Measurements from ENCODE around the gene ANKS1B. TPM values are rescaled to one million over a fixed set of nuclear protein-coding genes. Genes with fewer than 3 reads are reported as not detected.

Gene ANKS1B
- total RNA-seq, 2 donors from 2014 or later, result 45.5 to 65.9 TPM

DNA sequence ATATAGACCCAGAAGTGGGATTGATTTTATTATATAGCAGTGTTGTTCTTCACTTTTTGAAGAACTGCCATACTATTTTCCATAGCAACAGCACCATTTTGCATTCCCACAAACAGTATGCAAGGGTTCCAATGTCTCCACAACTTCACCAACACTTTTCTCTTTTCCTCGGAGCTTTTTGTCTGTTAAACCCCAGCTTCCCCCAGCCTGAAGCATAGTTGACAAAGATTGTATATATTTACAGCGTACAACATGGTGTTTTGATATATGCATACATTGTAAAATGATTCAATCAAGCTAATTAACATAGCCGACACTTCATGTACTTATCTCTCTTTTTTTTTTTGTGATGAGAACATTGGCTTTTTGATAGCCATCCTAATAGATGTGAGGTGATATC is 982.6 kb downstream of the ANKS1B start:
- Histone ChIP-seq H3K4me3 (no peak overlapping the region), H3K9me3 (no peaks in the 10 kb centered on the region), H3K36me3 (no peaks in the 10 kb centered on the region), H3K4me1 (ENCODE audit: control insufficient read depth in 1 of 2, low read depth in 2 of 2) (no peaks in the 10 kb centered on the region), H3K27me3 (replicated peaks; ENCODE audit: insufficient read depth) (no peaks in the 10 kb centered on the region), H3K27ac (no peak overlapping the region)
- no peak for ATAC-seq (ENCODE audit: insufficient number of reproducible peaks, low FRiP score, low read depth)
- no peak for DNase-seq (ENCODE audit: low spot score)
- TF ChIP-seq, protein P1, sequence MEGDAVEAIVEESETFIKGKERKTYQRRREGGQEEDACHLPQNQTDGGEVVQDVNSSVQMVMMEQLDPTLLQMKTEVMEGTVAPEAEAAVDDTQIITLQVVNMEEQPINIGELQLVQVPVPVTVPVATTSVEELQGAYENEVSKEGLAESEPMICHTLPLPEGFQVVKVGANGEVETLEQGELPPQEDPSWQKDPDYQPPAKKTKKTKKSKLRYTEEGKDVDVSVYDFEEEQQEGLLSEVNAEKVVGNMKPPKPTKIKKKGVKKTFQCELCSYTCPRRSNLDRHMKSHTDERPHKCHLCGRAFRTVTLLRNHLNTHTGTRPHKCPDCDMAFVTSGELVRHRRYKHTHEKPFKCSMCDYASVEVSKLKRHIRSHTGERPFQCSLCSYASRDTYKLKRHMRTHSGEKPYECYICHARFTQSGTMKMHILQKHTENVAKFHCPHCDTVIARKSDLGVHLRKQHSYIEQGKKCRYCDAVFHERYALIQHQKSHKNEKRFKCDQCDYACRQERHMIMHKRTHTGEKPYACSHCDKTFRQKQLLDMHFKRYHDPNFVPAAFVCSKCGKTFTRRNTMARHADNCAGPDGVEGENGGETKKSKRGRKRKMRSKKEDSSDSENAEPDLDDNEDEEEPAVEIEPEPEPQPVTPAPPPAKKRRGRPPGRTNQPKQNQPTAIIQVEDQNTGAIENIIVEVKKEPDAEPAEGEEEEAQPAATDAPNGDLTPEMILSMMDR (IDR thresholded peaks at IDR 0.05), result no peak

DNA sequence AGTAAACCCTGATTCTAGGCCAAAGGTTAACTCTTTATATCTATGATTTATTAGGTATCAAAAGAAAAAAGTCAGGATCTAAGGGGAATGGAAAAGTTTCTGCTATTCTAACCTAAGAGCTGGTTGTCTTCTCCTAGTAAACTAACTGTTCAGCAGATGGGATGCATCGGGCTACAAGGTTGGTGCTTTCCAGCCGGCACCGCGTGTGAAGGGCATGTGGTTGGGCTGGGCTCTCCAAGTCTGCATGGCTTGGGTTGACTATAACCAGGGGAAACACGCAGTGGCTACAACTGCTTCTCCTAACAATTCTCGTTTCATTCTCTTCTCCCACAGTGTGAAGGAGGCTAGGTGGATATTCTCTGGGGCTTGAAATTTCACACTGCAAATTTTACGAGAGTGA is 985.2 kb downstream of the ANKS1B start:
- no peak for ATAC-seq (ENCODE audit: insufficient number of reproducible peaks, low FRiP score, low read depth)

DNA sequence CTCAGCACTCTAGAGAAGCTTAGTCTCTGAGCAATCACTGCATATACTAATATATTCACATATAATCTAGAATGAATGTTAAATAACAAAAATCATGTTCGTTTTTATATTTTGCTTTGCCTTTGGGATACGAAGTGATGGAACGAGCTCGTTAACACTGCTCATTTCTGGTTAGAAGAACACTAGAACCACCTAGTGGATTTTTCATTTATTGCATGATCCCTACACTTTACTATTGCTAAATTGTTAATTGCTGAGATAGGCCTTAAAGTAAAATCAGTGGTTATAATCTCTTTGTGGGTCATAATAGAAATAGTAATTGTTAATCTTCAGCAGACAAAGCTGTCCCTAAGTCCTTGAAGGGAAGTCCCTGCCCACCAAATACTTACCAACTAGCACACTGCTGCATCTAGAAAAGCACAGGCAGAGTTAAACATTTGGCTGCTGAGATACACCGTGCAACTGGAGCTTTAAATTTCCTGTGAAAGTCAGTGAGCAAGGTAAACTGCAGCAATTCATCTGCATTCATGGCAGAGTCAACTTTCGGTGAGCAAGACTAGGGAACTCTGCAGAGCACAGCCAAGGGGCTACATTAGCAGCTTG is 985.9 kb downstream of the ANKS1B start:
- Histone ChIP-seq H3K27me3 (replicated peaks; ENCODE audit: insufficient read depth) (no peaks in the 10 kb centered on the region), H3K36me3 (no peaks in the 10 kb centered on the region), H3K9me3 (no peaks in the 10 kb centered on the region), H3K27ac (no peak overlapping the region), H3K4me3 (no peak overlapping the region), H3K4me1 (ENCODE audit: control insufficient read depth in 1 of 2, low read depth in 2 of 2) (no peaks in the 10 kb centered on the region)
- DNase-seq (ENCODE audit: low spot score) (no peak), ATAC-seq (ENCODE audit: insufficient number of reproducible peaks, low FRiP score, low read depth) (peak; percentile 50)
- TF ChIP-seq, protein P1 (IDR thresholded peaks at IDR 0.05), result peak; percentile 70

More for the DNA sequence above, 985.2 kb downstream of the ANKS1B start:
- no peaks in the 10 kb centered on the region for H3K27me3 ChIP-seq (replicated peaks; ENCODE audit: insufficient read depth)
- TF ChIP-seq, protein P1 (IDR thresholded peaks at IDR 0.05), result no peak
- no peaks in the 10 kb centered on the region for H3K4me1 ChIP-seq (ENCODE audit: control insufficient read depth in 1 of 2, low read depth in 2 of 2)
- H3K36me3 ChIP-seq, result no peaks in the 10 kb centered on the region
- H3K9me3 ChIP-seq, result no peaks in the 10 kb centered on the region
- H3K27ac ChIP-seq, result no peak overlapping the region
- no peak for DNase-seq (ENCODE audit: low spot score)
- no peak overlapping the region for H3K4me3 ChIP-seq

DNA sequence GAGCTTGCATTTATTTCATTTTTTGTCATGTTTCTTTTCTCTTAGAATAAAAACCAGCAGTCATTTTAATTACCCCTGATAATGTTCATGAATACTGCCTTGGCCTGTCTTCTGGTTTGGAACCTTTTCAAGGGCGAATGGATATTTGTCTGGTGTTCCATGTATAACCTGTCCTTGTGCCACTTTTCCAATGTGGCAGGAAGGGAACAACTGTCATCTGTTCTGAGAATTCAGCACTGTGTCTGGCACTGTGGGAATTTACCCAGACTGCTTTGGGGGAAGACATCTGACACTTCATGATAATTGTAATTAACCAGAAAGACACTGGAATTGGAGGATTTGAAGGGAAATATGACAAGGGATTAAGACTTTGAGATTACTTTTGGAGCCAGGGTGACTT is 986.8 kb downstream of the ANKS1B start:
- H3K36me3 ChIP-seq, result no peaks in the 10 kb centered on the region
- no peak overlapping the region for H3K27ac ChIP-seq
- no peaks in the 10 kb centered on the region for H3K4me1 ChIP-seq (ENCODE audit: control insufficient read depth in 1 of 2, low read depth in 2 of 2)
- no peak overlapping the region for H3K4me3 ChIP-seq
- no peaks in the 10 kb centered on the region for H3K9me3 ChIP-seq
- ATAC-seq (ENCODE audit: insufficient number of reproducible peaks, low FRiP score, low read depth) (no peak), DNase-seq (ENCODE audit: low spot score) (no peak)
- TF ChIP-seq, protein P1 (IDR thresholded peaks at IDR 0.05), result no peak
- H3K27me3 ChIP-seq (replicated peaks; ENCODE audit: insufficient read depth), result no peaks in the 10 kb centered on the region

DNA sequence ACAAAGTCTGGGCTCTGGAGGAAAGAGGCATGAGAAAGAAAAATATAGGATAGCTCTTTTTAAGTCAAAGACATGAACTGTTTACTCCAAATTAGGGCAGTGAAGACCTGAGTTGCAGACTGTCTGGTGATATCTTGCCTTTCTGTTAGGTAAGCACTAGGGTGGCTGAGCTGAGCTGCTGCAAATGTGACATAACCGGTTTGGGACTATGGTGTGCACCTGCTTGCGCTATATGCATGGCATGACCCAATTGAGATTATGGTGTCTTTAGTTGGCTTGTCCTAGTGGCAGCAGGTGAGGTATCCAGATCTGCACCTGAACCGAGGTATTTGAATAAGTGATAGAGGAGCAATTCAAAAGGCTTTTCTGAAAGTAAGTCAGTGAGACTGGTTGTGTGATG is 994.1 kb downstream of the ANKS1B start:
- Histone ChIP-seq H3K4me3 (no peak overlapping the region), H3K9me3 (no peaks in the 10 kb centered on the region), H3K27ac (no peak overlapping the region), H3K4me1 (ENCODE audit: control insufficient read depth in 1 of 2, low read depth in 2 of 2) (no peaks in the 10 kb centered on the region), H3K27me3 (replicated peaks; ENCODE audit: insufficient read depth) (no peaks in the 10 kb centered on the region), H3K36me3 (no peaks in the 10 kb centered on the region)
- TF ChIP-seq, protein P1 (IDR thresholded peaks at IDR 0.05), result no peak
- no peak for ATAC-seq (ENCODE audit: insufficient number of reproducible peaks, low FRiP score, low read depth)
- DNase-seq (ENCODE audit: low spot score), result no peak
